K562 (cell line): ENCODE data around the gene DEDD. TPM values are rescaled to one million over a fixed set of nuclear protein-coding genes. Genes with fewer than 3 reads are reported as not detected.

Source experiments
- AFF4 ChIP-seq: sonication (generic); formaldehyde crosslinking; IDR thresholded peaks from 2 replicates; pipeline ENCODE4 v1.8.0; 2023; ENCODE audit warnings: mild to moderate bottlenecking, missing genetic modification reagents
- ATF1 ChIP-seq, 2 experiments: fragments of 450-650 bp in 1 of 2; IDR thresholded peaks; 2 replicates each; pipeline ENCODE4 v1.6.1; 2016; ENCODE audit warnings: missing compliant biosample characterization in 1 of 2, missing genetic modification characterization in 1 of 2
- BDP1 ChIP-seq: IDR thresholded peaks from 3 replicates; pipeline ENCODE4 v1.6.1; 2011; ENCODE audit not compliant: insufficient read length, insufficient read depth
- BHLHE40 ChIP-seq: IDR thresholded peaks from 2 replicates; pipeline ENCODE4 v1.6.1; 2011; ENCODE audit warnings: low read length, improper control_type of control experiment
- HES1 ChIP-seq: fragments of 450-650 bp; IDR thresholded peaks from 2 replicates; pipeline ENCODE4 v1.6.1; 2016; ENCODE audit warnings: low read depth, mild to moderate bottlenecking, moderate library complexity
- HOMEZ ChIP-seq: fragments of 250-450 bp; sonication (Bioruptor Pico); IDR thresholded peaks from 2 replicates; pipeline ENCODE4 v1.4.0; 2020; ENCODE audit warnings: mild to moderate bottlenecking, moderate library complexity
- MBD1 ChIP-seq: fragments of 250-450 bp; sonication (Bioruptor Pico); IDR thresholded peaks from 2 replicates; pipeline ENCODE4 v1.8.0; 2022; ENCODE audit warnings: inconsistent platforms
- SIN3B ChIP-seq: fragments of 450-650 bp; IDR thresholded peaks from 2 replicates; pipeline ENCODE4 v1.6.1; 2017; ENCODE audit warnings: low read depth, mild to moderate bottlenecking, moderate library complexity
- STAT6 ChIP-seq: sonication (generic); formaldehyde crosslinking; IDR thresholded peaks from 2 replicates; pipeline ENCODE4 v1.8.1; 2023; ENCODE audit warnings: mild to moderate bottlenecking, missing genetic modification reagents
- TEAD2 ChIP-seq: fragments of 450-650 bp; IDR thresholded peaks from 2 replicates; pipeline ENCODE4 v1.6.1; 2016; ENCODE audit warnings: missing genetic modification characterization, control low read depth, missing compliant biosample characterization
- WHSC1 ChIP-seq: IDR thresholded peaks from one replicate; pipeline ENCODE4 v1.6.1; 2012; ENCODE audit warnings: low read length, control low read depth, inconsistent platforms
- ZNF121 ChIP-seq: sonication (generic); formaldehyde crosslinking; conservative IDR thresholded peaks from 2 replicates; pipeline ENCODE4 v1.8.0; 2022; ENCODE audit warnings: missing genetic modification reagents
- ZNF445 ChIP-seq: fragments of 250-450 bp; sonication (Bioruptor Pico); IDR thresholded peaks from 2 replicates; pipeline ENCODE4 v1.4.0; 2020; ENCODE audit warnings: low read depth, mild to moderate bottlenecking, moderate library complexity
- ZNF511 ChIP-seq: sonication (generic); formaldehyde crosslinking; IDR thresholded peaks from 2 replicates; pipeline ENCODE4 v1.8.0; 2022; ENCODE audit warnings: mild to moderate bottlenecking, missing genetic modification reagents
- polyA plus RNA-seq, 8 experiments: library from polyadenylated mRNA; depleted of rRNA in 4 of 8; stranded (reverse) in 5 of 8; unstranded in 3 of 8; fragments of >200 nt; fragmentation: Nextera tagmentation in 2 of 8; fragmentation: Illumina TruSeq in 1 of 8; extraction: Ambion mirVana in 2 of 8; extraction: Trizol in 1 of 8; gene quantifications; 2 replicates each; pipeline versions ENCODE4 v1.2.1 to v1.2.3, GENCODE V29; 2011 to 2014; ENCODE audit warnings: inconsistent platforms in 1 of 8, missing spikeins in 1 of 8
- total RNA-seq, 7 experiments: library from RNA; depleted of rRNA in 6 of 7; stranded (reverse); fragments of >200 nt in 6 of 7; fragmentation: Illumina TruSeq in 2 of 7; extraction: Trizol in 2 of 7; gene quantifications; 2 replicates each; pipeline versions ENCODE4 v1.2.1 to v1.2.3, GENCODE V29; 2011 to 2021; ENCODE audit warnings: low replicate concordance in 1 of 7

DEDD gene
- total and polyA plus RNA-seq, 9 of the 15 experiments (the other 6 are each of a cell fraction or from before 2014, with no cell fraction given): 11.6 to 41.0 (median 16.8) TPM

GRCh38 chr1:161117759-161118581 is 14.5 kb downstream of the DEDD start, which contains the start of the genes NIT1 and PFDN2 (continued):
- no peak for TF ChIP-seq ZNF445 (CRISPR knock-in tag)
- no peak; the same call in 1 of the 2 replicates for TF ChIP-seq ZNF511 (CRISPR knock-in tag)
- no peak for TF ChIP-seq BHLHE40
- TF ChIP-seq MBD1 (CRISPR knock-in tag): no peak
- TF ChIP-seq ATF1 (CRISPR knock-in tag; IDR thresholded peaks at IDR 0.05): no peak
- peak; percentile 92 for TF ChIP-seq ATF1 (tag; IDR thresholded peaks at IDR 0.05)
- peak; percentile 92 for TF ChIP-seq SIN3B
- peak; percentile 95 for TF ChIP-seq AFF4 (CRISPR knock-in tag)
- no peak for TF ChIP-seq HOMEZ (CRISPR knock-in tag)
- no peak for TF ChIP-seq WHSC1
- TF ChIP-seq HES1: no peak
- no peak for TF ChIP-seq TEAD2 (tag)
- no peak for TF ChIP-seq ZNF121
- TF ChIP-seq BDP1: no peak
- no peak for TF ChIP-seq STAT6 (CRISPR knock-in tag)
